ENCODE results near the gene PNMA8A. TPM values are rescaled to one million over a fixed set of nuclear protein-coding genes. Genes with fewer than 3 reads are reported as not detected.

PNMA8A gene
- polyA plus RNA-seq, 2 of the 4 experiments (the other 2 are of a cell fraction) = 11.2 to 15.4 TPM

DNA sequence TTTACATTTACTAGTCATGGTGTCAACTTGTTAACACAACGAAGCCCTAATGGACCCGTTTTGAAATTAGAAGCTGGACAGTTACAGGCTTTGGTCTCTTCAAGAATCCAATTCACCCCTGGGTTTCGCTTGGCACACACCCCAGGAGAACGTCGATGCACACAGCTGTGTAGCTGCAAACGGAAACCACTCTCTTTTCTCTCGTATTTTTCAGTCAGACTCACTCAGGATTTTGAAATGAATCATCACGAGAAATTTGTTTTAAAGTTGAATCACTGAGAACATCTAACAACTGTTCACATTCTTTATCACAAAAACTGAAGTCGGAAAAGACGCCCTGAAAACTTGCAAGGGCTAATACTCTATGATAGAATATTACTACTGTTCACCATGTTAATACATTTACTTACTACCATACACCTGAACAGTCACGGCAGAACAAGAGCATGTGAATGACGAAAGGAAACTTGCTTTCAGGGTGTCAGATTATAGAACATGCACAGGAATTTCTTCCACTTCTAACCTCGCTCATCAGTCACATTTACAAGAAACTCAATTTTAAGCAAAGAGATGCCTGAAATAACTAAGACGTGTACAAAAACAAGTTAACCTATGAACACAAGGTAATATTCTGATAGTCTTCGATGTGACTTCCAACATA lies 4.7 kb downstream of the PNMA8A start:
- CTCF ChIA-PET = interaction anchor here (0.8 to 3.7 kb wide), 9 partner anchors 9 to 71 kb away, joined by 3 to 19 read pairs (median 4); no protein-coding TSS in a partner anchor
- DNase-seq (ENCODE audit: low read depth in 1 of 2, low spot score in 1 of 2) (no peak), FAIRE-seq (peak; percentile 93), ATAC-seq (peak in 1 of 2 experiments; percentile 39; a peak in 2 of 6 replicates)
- H3K4me2 ChIP-seq = peak overlapping the region; percentile 50
- TF ChIP-seq ZC3H11A (IDR thresholded peaks at IDR 0.05) (no peak), FOSL2 (IDR thresholded peaks at IDR 0.05) (no peak), FOSL2 (CRISPR knock-in tag; IDR thresholded peaks at IDR 0.05) (0 out of 2 replicates have a peak, but pooled peaks have one; percentile 8)
- WGBS (ENCODE audit: missing lambda C conversion rate) = 43% methylated on average over 15 of the region's 15 CpGs
- no peaks in the 10 kb centered on the region for H3K9me3 ChIP-seq
- no peak overlapping the region for H3K4me3 ChIP-seq
- POLR2A ChIA-PET = no interaction called here
- H3K27ac ChIP-seq = peak overlapping the region in 1 of 2 experiments; percentile 38; a peak in 2 of 6 replicates
- H3K4me1 ChIP-seq = peaks cover 17% of the 10 kb centered on the region; the same call in 2 of the 3 replicates

GRCh38 chr19:46463516-46463915 lies 7.8 kb downstream of the PNMA8A start:
- POLR2A ChIA-PET = no interaction called here
- 94% methylated on average over 7 of the region's 7 CpGs for WGBS (ENCODE audit: missing lambda C conversion rate)
- peaks cover 15% of the 10 kb centered on the region; the same call in 2 of the 3 replicates for H3K4me1 ChIP-seq

GRCh38 chr19:46461537-46461936 lies 9.8 kb downstream of the PNMA8A start:
- WGBS (ENCODE audit: missing lambda C conversion rate) = 84% methylated on average over 2 of the region's 2 CpGs
- DNase-seq (ENCODE audit: low read depth in 1 of 2, low spot score in 1 of 2) (no peak), FAIRE-seq (no peak), ATAC-seq (no peak)
- Histone ChIP-seq H3K27ac (no peak overlapping the region), H3K4me3 (no peak overlapping the region), H3K4me2 (no peak overlapping the region), H3K4me1 (peaks cover 8% of the 10 kb centered on the region; the same call in 2 of the 3 replicates), H3K9me3 (no peaks in the 10 kb centered on the region)
- no peak for TF ChIP-seq ZNF302 (CRISPR knock-in tag; IDR thresholded peaks at IDR 0.05)
- TF ChIP-seq FOXS1 (CRISPR knock-in tag; IDR thresholded peaks at IDR 0.05) = no peak
- no peak for TF ChIP-seq ELK1 (IDR thresholded peaks at IDR 0.05; ENCODE audit: low read depth, low read length)
- no peak for TF ChIP-seq RNF2 (IDR thresholded peaks at IDR 0.05; ENCODE audit: borderline replicate concordance, low read depth)
- no peak for TF ChIP-seq FOSB (CRISPR knock-in tag; IDR thresholded peaks at IDR 0.05)
- no peak for TF ChIP-seq JUN (IDR thresholded peaks at IDR 0.05)
- POLR2A ChIA-PET = no interaction called here
- CTCF ChIA-PET = interaction anchor here (0.6 to 3.5 kb wide), 6 partner anchors 8 to 81 kb away, joined by 3 to 18 read pairs (median 4); no protein-coding TSS in a partner anchor

More at GRCh38 chr19:46463516-46463915, 7.8 kb downstream of the PNMA8A start:
- H3K4me2 ChIP-seq = no peak overlapping the region
- TF ChIP-seq KDM5A (IDR thresholded peaks at IDR 0.05) = no peak
- TF ChIP-seq EHF (CRISPR knock-in tag; IDR thresholded peaks at IDR 0.05) = no peak
- TF ChIP-seq POLR2A (IDR thresholded peaks at IDR 0.05; ENCODE audit: low read length) = no peak
- no peak for TF ChIP-seq ZC3H11A (IDR thresholded peaks at IDR 0.05)
- TF ChIP-seq NFE2L2 (conservative IDR thresholded peaks at IDR 0.05; ENCODE audit: low read length) = no peak
- TF ChIP-seq CEBPB (IDR thresholded peaks at IDR 0.05) = no peak
- TF ChIP-seq MYC (IDR thresholded peaks at IDR 0.05; ENCODE audit: borderline replicate concordance, low read length) = no peak
- no peak for TF ChIP-seq SMC3 (IDR thresholded peaks at IDR 0.05)
- TF ChIP-seq NR3C1 (IDR thresholded peaks at IDR 0.05) = no peak
- no peak for TF ChIP-seq RFX5 (IDR thresholded peaks at IDR 0.05)
- TF ChIP-seq NPAS2 (CRISPR knock-in tag; IDR thresholded peaks at IDR 0.05; ENCODE audit: borderline replicate concordance) = no peak
- TF ChIP-seq KDM1A (IDR thresholded peaks at IDR 0.05; ENCODE audit: low read depth) = no peak
- no peak for TF ChIP-seq MAFK (IDR thresholded peaks at IDR 0.05; ENCODE audit: partially characterized antibody)
- TF ChIP-seq, protein P1, sequence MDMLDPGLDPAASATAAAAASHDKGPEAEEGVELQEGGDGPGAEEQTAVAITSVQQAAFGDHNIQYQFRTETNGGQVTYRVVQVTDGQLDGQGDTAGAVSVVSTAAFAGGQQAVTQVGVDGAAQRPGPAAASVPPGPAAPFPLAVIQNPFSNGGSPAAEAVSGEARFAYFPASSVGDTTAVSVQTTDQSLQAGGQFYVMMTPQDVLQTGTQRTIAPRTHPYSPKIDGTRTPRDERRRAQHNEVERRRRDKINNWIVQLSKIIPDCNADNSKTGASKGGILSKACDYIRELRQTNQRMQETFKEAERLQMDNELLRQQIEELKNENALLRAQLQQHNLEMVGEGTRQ (IDR thresholded peaks at IDR 0.05) = no peak
- no peak for TF ChIP-seq PHF8 (IDR thresholded peaks at IDR 0.05; ENCODE audit: borderline replicate concordance, low read depth)
- no peak for TF ChIP-seq RAD21 (conservative IDR thresholded peaks at IDR 0.05 in 1 of 2, IDR thresholded peaks at IDR 0.05 in 1 of 2)
- TF ChIP-seq SREBF2 (IDR thresholded peaks at IDR 0.05) = no peak
- TF ChIP-seq JUNB (IDR thresholded peaks at IDR 0.05) = no peak
- TF ChIP-seq, protein P2, sequence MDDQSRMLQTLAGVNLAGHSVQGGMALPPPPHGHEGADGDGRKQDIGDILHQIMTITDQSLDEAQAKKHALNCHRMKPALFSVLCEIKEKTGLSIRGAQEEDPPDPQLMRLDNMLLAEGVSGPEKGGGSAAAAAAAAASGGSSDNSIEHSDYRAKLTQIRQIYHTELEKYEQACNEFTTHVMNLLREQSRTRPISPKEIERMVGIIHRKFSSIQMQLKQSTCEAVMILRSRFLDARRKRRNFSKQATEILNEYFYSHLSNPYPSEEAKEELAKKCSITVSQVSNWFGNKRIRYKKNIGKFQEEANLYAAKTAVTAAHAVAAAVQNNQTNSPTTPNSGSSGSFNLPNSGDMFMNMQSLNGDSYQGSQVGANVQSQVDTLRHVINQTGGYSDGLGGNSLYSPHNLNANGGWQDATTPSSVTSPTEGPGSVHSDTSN (IDR thresholded peaks at IDR 0.05) = no peak
- TF ChIP-seq CHD4 (IDR thresholded peaks at IDR 0.05; ENCODE audit: borderline replicate concordance) = no peak
- ATAC-seq = no peak
- no peak overlapping the region for H3K4me3 ChIP-seq
- H3K9me3 ChIP-seq = no peaks in the 10 kb centered on the region
- CTCF ChIA-PET = interaction anchor here (0.9 to 3.7 kb wide), 8 partner anchors 8 to 117 kb away, joined by 3 to 19 read pairs (median 4); partner anchors contain the start of gene PPP5C
- no peak for FAIRE-seq
- no peak overlapping the region for H3K27ac ChIP-seq
- no peak for DNase-seq (ENCODE audit: low read depth in 1 of 2, low spot score in 1 of 2)

Data from A549 (cell line).